Calu3 (cell line): ENCODE measurements around the gene NAV2. TPM values are rescaled to one million over a fixed set of nuclear protein-coding genes. Genes with fewer than 3 reads are reported as not detected.

ENCODE experiments used
- BruUV-seq: library from RNA; stranded (reverse); fragments of 400-500 nt; replicated peaks from 2 replicates; lab custom pipeline; 2021; lab: Mats Ljungman, UMichigan
- CTCF ChIA-PET: fragments of 300-600 bp; sonication (Branson Sonifier 250); formaldehyde crosslinking; loops from one replicate; lab custom pipeline; 2022; ENCODE audit warnings: antibody characterized with exemption; lab: Charles Lee
- DNase-seq: peaks from one replicate; pipeline ENCODE4 v3.0.0; 2022
- H3K27ac Mint-ChIP-seq: one replicate; pipeline ENCODE4 v1.8.0; 2022; ENCODE audit warnings: mixed read lengths; ENCODE audit not compliant: unreplicated experiment
- H3K27me3 Mint-ChIP-seq: one replicate; pipeline ENCODE4 v1.8.0; 2022; ENCODE audit warnings: mixed read lengths; ENCODE audit not compliant: unreplicated experiment
- H3K36me3 Mint-ChIP-seq: one replicate; pipeline ENCODE4 v1.8.0; 2022; ENCODE audit warnings: mild to moderate bottlenecking, moderate library complexity, mixed read lengths; ENCODE audit not compliant: insufficient read depth, unreplicated experiment
- H3K4me1 Mint-ChIP-seq: one replicate; pipeline ENCODE4 v1.8.0; 2022; ENCODE audit warnings: mild to moderate bottlenecking, low read depth, mixed read lengths; ENCODE audit not compliant: unreplicated experiment
- H3K4me3 Mint-ChIP-seq: one replicate; pipeline ENCODE4 v1.8.0; 2022; ENCODE audit warnings: mild to moderate bottlenecking, low read depth, moderate library complexity, mixed read lengths; ENCODE audit not compliant: unreplicated experiment
- H3K9me3 Mint-ChIP-seq: one replicate; pipeline ENCODE4 v1.8.0; 2022; ENCODE audit warnings: low read depth, mixed read lengths; ENCODE audit not compliant: unreplicated experiment
- CTCF ChIP-seq: fragments of 200-600 bp; IDR thresholded peaks from one replicate; pipeline ENCODE4 v1.8.0; 2022; ENCODE audit warnings: antibody characterized with exemption; ENCODE audit not compliant: unreplicated experiment
- intact Hi-C: fragments of 100-400 bp; cut with micrococcal nuclease; formaldehyde crosslinking; loops from one replicate; pipeline ENCODE4 v1.10.0; 2022; ENCODE audit not compliant: unreplicated experiment
- total RNA-seq: library from RNA; stranded (reverse); gene quantifications from 2 replicates; pipeline ENCODE4 v1.2.3, GENCODE V29; 2022

The NAV2 gene
- total RNA-seq, 1 experiment from 2014 or later, result 21.4 TPM

GRCh38 chr11:19890308-19890707, 177.7 kb downstream of the NAV2 start:
- H3K9me3 Mint-ChIP-seq, result no peaks in the 10 kb centered on the region
- CTCF ChIA-PET, result no interaction called here
- H3K4me1 Mint-ChIP-seq, result peaks cover 11% of the 10 kb centered on the region
- no TSS peak for BruUV-seq
- no peak for DNase-seq
- H3K27ac Mint-ChIP-seq, result no peak overlapping the region
- H3K36me3 Mint-ChIP-seq, result no peaks in the 10 kb centered on the region
- no peak for TF ChIP-seq CTCF
- no peak overlapping the region for H3K4me3 Mint-ChIP-seq
- H3K27me3 Mint-ChIP-seq, result no peaks in the 10 kb centered on the region
- intact Hi-C loops, result no loop called here

- Mint-ChIP-seq H3K27me3 (no peaks in the 10 kb centered on the region), H3K36me3 (no peaks in the 10 kb centered on the region), H3K27ac (no peak overlapping the region), H3K4me3 (no peak overlapping the region), H3K9me3 (no peaks in the 10 kb centered on the region), H3K4me1 (peaks cover 11% of the 10 kb centered on the region)
- no peak for DNase-seq
- intact Hi-C loops, result no loop called here
- no peak for TF ChIP-seq CTCF
- no TSS peak for BruUV-seq
- CTCF ChIA-PET, result no interaction called here
Observed at GRCh38 chr11:19891022-19891421, 178.4 kb downstream of the NAV2 start.

- H3K27me3 Mint-ChIP-seq, result no peaks in the 10 kb centered on the region
- no peaks in the 10 kb centered on the region for H3K36me3 Mint-ChIP-seq
- no peak for TF ChIP-seq CTCF
- CTCF ChIA-PET, result interaction anchor here (0.6 kb wide), 1 partner anchor 515 kb away, joined by 3 read pairs; no protein-coding TSS in a partner anchor
- BruUV-seq, result no TSS peak
- intact Hi-C loops, result no loop called here
- H3K9me3 Mint-ChIP-seq, result no peaks in the 10 kb centered on the region
- H3K27ac Mint-ChIP-seq, result no peak overlapping the region
- no peak for DNase-seq
- H3K4me3 Mint-ChIP-seq, result no peak overlapping the region
- H3K4me1 Mint-ChIP-seq, result peaks cover 11% of the 10 kb centered on the region
Observed at GRCh38 chr11:19892387-19892786, 179.8 kb downstream of the NAV2 start.

GRCh38 chr11:19892876-19893275, 180.2 kb downstream of the NAV2 start:
- no peak for DNase-seq
- BruUV-seq, result no TSS peak
- Mint-ChIP-seq H3K27me3 (no peaks in the 10 kb centered on the region), H3K4me1 (peaks cover 11% of the 10 kb centered on the region), H3K27ac (no peak overlapping the region), H3K36me3 (no peaks in the 10 kb centered on the region), H3K9me3 (no peaks in the 10 kb centered on the region), H3K4me3 (no peak overlapping the region)
- TF ChIP-seq CTCF, result no peak
- intact Hi-C loops, result no loop called here
- CTCF ChIA-PET, result interaction anchor here (0.6 kb wide), 1 partner anchor 516 kb away, joined by 3 read pairs; no protein-coding TSS in a partner anchor
